Measurements from ENCODE around the gene CASK.

CASK gene

DNA sequence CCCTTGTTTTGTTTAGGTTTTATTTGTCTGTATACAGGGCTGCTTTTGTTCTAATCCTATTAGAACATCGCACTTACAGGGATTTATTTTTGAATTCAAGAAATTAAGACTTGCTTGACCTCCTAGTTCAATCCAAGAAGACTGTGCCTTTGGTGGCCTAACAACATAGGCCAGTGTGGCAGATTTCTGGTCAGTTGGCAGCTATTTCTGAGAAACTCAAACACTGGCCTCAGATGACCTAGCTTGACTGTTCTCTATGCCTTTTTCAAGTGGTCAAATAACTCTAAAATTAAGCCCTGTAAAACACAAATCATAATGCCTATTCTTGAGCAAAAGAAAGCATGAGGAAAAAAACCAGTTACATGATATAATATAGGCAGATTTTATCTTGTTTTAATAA is 323.8 kb downstream of the CASK start:
- TF ChIP-seq, protein P1, sequence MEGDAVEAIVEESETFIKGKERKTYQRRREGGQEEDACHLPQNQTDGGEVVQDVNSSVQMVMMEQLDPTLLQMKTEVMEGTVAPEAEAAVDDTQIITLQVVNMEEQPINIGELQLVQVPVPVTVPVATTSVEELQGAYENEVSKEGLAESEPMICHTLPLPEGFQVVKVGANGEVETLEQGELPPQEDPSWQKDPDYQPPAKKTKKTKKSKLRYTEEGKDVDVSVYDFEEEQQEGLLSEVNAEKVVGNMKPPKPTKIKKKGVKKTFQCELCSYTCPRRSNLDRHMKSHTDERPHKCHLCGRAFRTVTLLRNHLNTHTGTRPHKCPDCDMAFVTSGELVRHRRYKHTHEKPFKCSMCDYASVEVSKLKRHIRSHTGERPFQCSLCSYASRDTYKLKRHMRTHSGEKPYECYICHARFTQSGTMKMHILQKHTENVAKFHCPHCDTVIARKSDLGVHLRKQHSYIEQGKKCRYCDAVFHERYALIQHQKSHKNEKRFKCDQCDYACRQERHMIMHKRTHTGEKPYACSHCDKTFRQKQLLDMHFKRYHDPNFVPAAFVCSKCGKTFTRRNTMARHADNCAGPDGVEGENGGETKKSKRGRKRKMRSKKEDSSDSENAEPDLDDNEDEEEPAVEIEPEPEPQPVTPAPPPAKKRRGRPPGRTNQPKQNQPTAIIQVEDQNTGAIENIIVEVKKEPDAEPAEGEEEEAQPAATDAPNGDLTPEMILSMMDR (conservative IDR thresholded peaks at IDR 0.05; ENCODE audit: low read length), result no peak
- no peak for DNase-seq (ENCODE audit: low read depth)
- no peak overlapping the region for H3K4me3 ChIP-seq (ENCODE audit: low read length)

DNA sequence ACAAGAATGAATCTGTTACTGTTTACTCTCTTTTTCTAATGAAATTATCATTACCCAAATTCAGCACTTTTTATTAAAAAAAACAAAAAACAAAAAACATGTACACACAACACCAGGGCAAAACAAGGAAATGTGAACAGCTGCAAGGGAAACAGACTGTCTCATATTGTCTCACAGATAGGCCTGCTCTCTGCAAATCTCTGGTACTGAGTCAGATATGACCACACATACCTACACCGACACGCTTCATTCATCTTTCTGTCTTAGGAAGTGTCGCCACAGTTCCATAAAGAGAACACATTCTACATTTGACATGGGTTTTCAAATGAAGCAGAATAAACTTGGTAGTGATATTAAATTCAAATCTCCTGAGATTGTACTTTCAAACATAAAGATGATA is 326.8 kb downstream of the CASK start:
- H3K4me3 ChIP-seq (ENCODE audit: low read length), result no peak overlapping the region
- peak; percentile 4 for DNase-seq (ENCODE audit: low read depth)
- TF ChIP-seq, protein P1 (conservative IDR thresholded peaks at IDR 0.05; ENCODE audit: low read length), result no peak

DNA sequence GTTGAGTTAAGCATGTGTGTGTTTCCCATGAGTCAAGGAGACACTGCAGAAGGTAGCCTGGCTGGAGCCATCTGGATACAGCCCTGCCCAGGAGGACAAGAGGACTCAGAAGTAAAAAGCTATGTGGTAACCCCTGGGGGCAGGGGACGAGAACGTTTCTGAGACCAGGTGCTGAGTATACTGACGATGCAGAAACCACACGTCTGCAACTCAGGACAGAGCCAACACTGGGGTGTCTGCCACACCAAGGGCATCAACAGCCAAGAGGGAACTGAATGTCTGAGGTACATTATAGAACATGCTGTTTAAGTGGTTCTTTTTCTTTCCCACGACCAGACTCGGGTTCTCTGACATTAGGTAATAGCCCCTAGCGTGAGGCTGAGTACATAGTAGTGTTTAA is 328.7 kb downstream of the CASK start:
- no peak overlapping the region for H3K4me3 ChIP-seq (ENCODE audit: low read length)
- TF ChIP-seq, protein P1 (conservative IDR thresholded peaks at IDR 0.05; ENCODE audit: low read length), result no peak
- DNase-seq (ENCODE audit: low read depth), result no peak

DNA sequence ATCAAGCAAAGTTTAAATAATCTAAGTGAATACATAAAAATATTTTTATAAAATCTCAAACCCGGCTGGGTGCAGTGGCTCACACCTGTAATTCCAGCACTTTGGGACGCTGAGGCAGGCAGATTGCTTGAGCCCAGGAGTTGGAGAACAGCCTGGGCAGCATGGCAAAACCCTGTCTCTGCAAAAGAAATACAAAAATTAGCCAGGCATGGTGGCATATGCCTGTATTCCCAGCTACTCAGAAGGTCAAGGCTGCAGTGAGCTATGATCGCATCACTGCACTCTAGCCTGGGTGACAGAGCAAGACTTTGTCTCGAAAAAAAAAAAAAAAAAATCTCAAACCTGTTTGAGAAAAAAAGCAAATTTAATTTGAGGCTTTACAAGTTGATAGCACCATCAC is 331.4 kb downstream of the CASK start:
- no peak for DNase-seq (ENCODE audit: low read depth)
- TF ChIP-seq, protein P1 (conservative IDR thresholded peaks at IDR 0.05; ENCODE audit: low read length), result no peak
- H3K4me3 ChIP-seq (ENCODE audit: low read length), result no peak overlapping the region

DNA sequence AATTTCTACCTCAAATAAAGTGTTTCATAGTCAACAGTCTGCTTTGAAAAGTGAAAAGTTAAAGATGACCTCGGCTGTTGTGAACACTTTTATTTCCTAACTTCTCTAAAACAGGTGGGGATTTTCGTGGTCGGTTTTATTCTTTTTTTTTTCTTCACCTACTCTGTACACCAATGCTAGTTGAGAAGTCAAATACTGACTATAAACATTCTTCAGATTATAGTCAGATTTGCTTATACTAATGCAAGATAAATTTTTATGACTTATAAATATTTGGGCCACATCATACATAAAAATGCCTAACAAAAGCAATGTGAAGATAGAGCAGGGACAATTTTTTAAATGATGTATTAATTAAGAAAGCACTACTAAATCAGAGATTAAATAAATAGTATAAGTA is 332.7 kb downstream of the CASK start:
- no peak for DNase-seq (ENCODE audit: low read depth)
- H3K4me3 ChIP-seq (ENCODE audit: low read length), result no peak overlapping the region
- TF ChIP-seq, protein P1 (conservative IDR thresholded peaks at IDR 0.05; ENCODE audit: low read length), result no peak

DNA sequence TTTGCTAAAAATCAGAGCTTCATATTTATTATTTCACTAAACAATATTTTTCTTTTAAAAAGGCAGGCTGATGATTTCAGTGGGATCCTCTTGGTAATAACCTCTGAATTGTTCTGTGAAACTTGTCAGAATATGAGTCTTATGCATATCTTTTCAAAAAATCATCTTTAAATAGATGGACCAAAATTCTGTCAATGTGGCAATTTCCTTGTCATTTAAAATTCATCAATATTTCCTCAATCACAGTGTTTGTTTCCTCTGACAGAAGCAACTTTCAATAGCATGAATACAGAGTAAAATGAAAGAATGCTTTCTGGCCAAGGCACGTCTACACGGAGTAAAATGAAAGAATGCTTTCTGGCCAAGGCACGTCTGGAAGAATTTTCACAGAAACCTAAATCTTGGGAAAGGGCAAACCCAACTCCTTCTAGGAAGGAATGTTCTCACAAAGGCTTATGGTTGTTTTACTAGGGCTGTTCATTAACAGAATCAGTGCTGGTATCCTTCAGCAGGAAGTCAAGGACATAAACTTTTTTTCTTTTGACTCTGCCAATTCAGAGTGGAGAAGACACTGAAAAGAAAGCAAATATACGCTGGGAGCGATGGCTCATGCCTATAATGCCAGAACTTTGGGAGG is 333.6 kb downstream of the CASK start:
- no peak overlapping the region for H3K4me3 ChIP-seq (ENCODE audit: low read length)
- peak; percentile 63 for DNase-seq (ENCODE audit: low read depth)
- TF ChIP-seq, protein P1 (conservative IDR thresholded peaks at IDR 0.05; ENCODE audit: low read length), result no peak

DNA sequence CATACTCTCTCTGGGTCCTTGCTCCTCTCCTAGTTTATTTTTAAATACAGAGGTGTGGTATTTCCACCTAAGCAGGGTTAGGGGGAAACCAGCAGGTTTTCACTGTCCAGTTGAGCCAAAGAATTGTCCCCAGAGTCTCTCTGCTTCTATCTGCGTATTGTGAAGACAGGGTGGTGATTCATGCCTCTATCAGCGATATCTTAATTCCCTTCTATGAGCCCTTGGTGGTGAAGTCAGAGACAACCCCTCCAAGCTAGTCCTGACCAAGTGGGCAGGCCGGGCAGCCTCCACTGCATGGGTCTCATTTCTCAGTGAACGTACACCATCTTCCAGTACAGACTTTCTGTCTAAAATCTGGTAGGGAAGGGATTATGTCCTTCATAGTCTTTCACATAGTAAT is 335.1 kb downstream of the CASK start:
- H3K4me3 ChIP-seq (ENCODE audit: low read length), result no peak overlapping the region
- DNase-seq (ENCODE audit: low read depth), result no peak
- TF ChIP-seq, protein P1 (conservative IDR thresholded peaks at IDR 0.05; ENCODE audit: low read length), result no peak
